GM08714 (cell line): Measurements from ENCODE around the gene SLC39A7.

Source experiments
- H3K4me3 ChIP-seq: fragments of 200-500 bp; sonication (Bioruptor generic); 2 replicates; pipeline ENCODE4 v1.5.1; 2014; ENCODE audit warnings: mild to moderate bottlenecking, low read length, inconsistent platforms
- ZNF274 ChIP-seq: IDR thresholded peaks from 2 replicates; pipeline ENCODE4 v1.6.1; 2012; ENCODE audit warnings: mild to moderate bottlenecking, low read depth, low read length

SLC39A7 gene

DNA sequence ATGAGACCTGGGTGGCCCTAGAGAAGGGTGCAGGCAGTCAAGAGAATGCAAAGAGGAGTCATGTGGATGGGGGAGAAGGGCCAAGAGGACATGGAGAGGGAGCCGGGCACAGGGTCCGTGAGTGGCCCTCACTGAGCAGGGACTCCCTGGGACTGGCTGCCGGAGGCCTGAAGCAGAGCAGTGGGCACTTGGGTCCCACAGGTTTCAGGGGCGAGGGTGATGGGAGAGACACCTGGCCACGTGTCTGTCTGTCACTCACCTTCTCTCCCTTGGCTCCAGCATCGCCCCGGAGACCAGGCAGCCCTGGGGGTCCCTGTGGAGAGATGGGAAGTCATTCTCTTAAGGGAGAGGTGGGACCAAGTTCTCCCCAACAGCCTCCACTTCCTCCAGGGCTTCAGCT, 33.9 kb upstream of the SLC39A7 start:
- no peak for TF ChIP-seq ZNF274
- no peak overlapping the region for H3K4me3 ChIP-seq

DNA sequence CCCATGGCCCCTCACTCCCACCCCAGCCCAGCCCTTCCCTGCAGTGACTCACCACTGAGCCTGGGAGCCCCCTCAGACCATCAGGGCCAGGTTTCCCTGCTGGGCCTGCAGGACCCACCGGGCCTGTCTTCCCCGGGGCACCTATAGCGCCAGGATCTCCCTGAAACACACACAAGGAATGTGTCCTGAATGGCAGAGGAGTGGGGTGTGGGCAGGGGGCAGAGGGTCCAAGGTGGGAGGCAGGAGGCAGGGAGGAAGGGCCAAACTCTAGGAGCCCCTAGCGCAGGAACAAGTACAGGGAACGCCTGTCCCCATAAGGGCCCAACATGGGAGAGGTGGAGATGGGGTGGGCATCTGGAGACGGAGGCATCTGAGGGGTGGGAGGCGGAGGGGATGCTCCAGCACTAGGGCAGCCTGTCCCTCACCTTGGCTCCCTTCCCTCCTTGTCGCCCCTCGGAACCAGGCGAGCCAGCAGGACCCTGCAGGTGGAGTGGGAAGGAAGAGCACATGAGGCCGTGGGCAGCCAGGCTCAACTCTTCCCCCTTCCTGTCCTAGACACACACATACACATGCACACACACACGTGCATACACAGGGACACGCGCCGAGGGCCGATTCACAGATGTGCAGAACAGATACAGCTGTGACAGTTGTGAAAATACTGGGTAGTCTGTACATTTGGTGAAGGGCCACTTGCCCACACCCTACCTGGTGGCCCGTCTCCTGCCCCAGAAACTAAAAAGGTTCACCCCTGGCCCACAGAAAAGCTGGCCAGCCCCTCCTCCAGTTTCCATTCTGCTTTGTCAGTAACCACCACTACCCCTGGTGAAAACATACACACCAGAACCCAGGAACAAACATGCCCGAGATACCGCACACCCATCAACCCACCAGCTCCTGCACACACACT, 33.0 kb upstream of the SLC39A7 start:
- H3K4me3 ChIP-seq: no peak overlapping the region
- TF ChIP-seq ZNF274: no peak

- no peak overlapping the region for H3K4me3 ChIP-seq
- no peak for TF ChIP-seq ZNF274
Measured at GRCh38 chr6:33168284-33168601, 32.4 kb upstream of the SLC39A7 start.

- no peak overlapping the region for H3K4me3 ChIP-seq
- TF ChIP-seq ZNF274: no peak
Measured at GRCh38 chr6:33168639-33169038, 32.0 kb upstream of the SLC39A7 start.

DNA sequence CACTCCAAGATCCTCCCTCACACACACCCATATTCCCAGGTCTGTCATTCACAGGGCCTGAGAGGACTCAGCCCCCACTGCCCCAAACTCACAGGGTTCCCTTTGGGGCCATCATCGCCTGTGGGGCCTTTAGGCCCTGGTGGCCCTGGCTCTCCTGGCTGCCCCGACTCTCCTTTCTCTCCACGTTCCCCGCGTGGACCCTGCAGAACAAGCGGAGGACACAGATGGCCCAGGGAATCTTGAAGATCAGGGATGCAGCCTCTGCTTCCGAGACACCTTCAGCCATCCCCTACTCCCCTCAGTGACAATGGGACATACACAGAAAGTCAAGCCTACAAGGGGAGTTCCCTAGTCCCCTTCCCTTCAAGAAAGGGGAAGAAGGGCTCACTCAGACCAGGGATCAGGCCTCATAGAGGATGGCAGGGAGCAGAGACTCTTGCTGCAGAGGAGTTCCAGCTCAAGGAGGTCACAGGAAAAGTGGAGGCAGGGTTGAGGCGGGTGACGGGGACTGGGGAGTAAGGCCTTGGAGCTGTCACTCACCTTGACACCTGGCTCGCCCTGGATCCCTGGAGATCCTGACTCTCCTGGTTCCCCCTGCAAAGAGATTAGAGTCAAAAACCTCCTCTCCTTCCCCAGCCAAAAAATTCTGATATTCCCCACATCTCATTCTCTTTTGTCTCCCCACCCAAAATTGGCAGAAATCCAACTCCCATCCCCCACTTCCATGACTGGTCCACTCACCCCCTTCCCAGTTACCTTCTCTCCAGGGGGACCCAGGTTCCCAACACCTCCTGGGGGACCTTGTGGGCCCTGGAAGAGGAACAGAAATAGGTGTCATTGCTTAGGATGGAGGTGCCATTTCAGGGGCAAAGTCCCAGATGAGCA, 31.1 kb upstream of the SLC39A7 start:
- no peak for TF ChIP-seq ZNF274
- H3K4me3 ChIP-seq: no peak overlapping the region

- no peak for TF ChIP-seq ZNF274
- no peak overlapping the region for H3K4me3 ChIP-seq
Measured at GRCh38 chr6:33170176-33171015, 30.3 kb upstream of the SLC39A7 start.

GRCh38 chr6:33171016-33171879, 29.4 kb upstream of the SLC39A7 start:
- no peak for TF ChIP-seq ZNF274

DNA sequence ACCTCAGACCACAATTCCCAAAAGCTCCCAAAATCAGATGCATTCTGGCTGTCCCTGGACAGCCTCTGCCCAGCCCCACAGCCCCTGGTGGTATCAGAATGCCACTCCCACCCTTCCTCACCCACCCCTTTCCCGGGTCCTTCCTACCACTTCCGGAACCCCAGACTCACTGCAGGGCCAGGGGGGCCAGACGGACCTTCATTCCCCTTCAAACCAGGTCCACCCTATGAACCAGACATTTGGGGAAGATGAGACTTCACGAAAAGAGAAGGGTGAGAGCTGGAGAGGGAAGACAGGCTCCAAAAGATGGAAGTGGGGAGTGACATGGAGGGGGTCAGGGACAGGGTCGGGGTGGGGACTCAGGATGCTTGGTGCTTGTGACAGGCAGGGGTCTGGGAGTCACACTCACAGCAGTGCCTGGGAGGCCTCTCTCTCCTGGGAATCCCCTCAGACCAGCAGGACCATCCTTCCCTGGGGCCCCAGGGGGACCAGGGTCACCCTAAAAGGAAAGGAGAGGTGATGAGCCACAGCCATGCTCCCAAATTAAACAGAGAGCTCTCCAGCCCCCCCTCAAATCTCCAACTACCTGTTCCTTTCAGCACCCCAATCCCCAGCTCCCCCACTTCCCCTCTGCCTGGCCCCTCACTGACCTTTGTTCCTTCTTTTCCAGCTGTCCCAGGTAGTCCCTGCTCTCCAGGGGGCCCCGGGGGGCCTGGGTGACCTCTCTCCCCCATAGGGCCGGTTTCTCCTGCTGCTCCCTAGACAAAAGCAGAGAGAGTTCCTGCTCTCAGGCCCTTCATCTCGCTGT, 28.6 kb upstream of the SLC39A7 start:
- TF ChIP-seq ZNF274: no peak

More at GRCh38 chr6:33171016-33171879, 29.4 kb upstream of the SLC39A7 start:
- H3K4me3 ChIP-seq: no peak overlapping the region

DNA sequence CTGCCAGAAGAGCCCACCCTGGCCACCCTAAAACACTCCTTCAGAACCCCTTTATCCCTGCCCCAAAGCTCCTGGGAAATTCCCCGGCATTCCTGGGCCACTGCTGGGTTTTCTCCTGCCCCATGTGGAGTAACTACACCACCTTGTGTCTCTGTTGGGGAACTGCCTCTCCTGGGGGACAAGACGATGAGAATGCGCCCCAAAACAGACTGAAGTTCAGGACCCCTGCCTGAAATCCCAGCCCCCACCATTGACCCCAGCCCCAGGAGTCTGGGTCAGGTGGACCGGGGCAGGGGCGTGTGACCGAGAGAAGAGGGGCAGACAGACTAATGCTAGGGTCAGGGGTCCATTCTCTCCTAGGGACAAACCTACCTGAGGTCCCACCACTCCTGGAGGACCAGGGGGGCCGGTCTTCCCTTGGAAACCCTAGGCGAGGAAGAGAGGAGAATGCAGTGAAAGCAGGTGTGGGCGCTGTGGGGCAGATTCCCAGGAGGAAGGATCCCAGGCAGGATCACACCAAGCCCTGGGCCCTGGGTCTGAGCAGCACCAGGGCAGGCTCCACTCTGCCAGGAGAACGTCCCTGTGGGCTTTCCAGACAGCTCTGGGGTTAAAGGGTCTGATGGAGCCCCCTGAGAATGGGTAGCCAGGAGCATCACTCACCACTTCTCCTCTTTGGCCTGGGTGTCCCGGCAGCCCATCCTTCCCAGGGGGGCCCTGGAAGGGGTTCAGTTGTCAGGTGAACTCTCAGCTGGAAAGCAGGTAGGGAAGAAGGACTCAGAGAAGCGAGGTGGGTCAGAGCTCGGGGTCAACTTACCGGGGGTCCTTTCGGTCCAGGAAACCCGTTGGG, 27.8 kb upstream of the SLC39A7 start:
- no peak overlapping the region for H3K4me3 ChIP-seq
- no peak for TF ChIP-seq ZNF274

More for the DNA sequence above, 28.6 kb upstream of the SLC39A7 start:
- H3K4me3 ChIP-seq: no peak overlapping the region

- TF ChIP-seq ZNF274: no peak
- H3K4me3 ChIP-seq: no peak overlapping the region
Measured at GRCh38 chr6:33173535-33174180, 27.0 kb upstream of the SLC39A7 start.

- no peak overlapping the region for H3K4me3 ChIP-seq
- no peak for TF ChIP-seq ZNF274
Measured at GRCh38 chr6:33174784-33175183, 25.9 kb upstream of the SLC39A7 start.
